ENCODE measurements around the gene SH3BGRL.

- TF ChIP-seq CTCF (IDR thresholded peaks at IDR 0.05) (no peak), EP300 (IDR thresholded peaks at IDR 0.05) (no peak)
Observed at GRCh38 chrX:81237516-81237915, 35.6 kb downstream of the SH3BGRL start.
